ENCODE results near the gene TBC1D1.

Gene TBC1D1

DNA sequence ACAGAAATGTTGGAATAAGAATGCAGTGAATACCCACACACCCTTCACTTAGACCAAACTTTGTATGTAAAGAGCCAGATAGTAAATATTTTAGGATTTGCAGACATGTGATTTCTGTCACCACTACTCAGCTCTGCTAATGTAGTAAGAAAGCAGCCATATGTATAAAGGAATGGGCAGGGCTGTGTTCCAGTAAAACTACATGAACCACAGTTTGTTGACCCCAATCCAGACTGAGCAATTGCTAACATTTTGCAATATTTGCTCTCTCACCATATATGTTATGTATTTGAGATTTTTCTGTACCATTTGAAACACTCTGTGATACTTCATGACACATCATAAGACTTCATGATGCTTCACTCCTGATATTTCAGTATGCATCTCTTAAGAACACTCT is 32.0 kb upstream of the TBC1D1 start (continued):
- TF ChIP-seq ELK4 (IDR thresholded peaks at IDR 0.05; ENCODE audit: borderline replicate concordance, low read depth, low read length) (no peak), ZNF223 (tag by site-specific recombination; IDR thresholded peaks at IDR 0.05) (no peak)

DNA sequence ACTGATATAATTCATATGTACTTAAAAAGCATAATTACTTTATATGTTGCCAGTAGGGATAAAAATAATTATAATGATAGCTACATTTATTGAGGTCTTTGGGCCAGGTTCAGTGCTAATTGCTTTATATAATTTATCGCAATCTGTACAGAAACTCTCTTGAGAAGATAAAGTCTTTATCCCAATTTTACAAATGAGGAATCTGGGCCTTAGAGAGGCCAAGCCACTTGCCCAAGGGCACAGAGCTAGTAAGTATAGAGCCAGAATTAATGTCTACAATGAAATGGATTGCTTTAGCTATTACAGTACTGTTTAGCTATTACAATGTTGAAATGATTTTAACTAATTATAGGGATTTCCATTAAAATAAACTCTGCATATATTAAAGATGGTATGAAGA is 30.6 kb upstream of the TBC1D1 start:
- no peaks in the 10 kb centered on the region for H3K9me3 ChIP-seq (ENCODE audit: control insufficient read depth, insufficient read depth, low read depth, low read length)
- TF ChIP-seq ZNF776 (tag by site-specific recombination; IDR thresholded peaks at IDR 0.05; ENCODE audit: borderline replicate concordance), result no peak
- no peak for TF ChIP-seq ZNF362 (tag by site-specific recombination; IDR thresholded peaks at IDR 0.05)
- H3K4me3 ChIP-seq (ENCODE audit: low read depth, low read length), result no peak overlapping the region
- peaks cover 4 to 58% of the 10 kb centered on the region in 2 experiments; a peak in 2 of 3 replicates for H3K36me3 ChIP-seq (ENCODE audit: control insufficient read depth in 2 of 2, insufficient read depth in 1 of 2, low read length in 2 of 2)
- POLR2A ChIA-PET, result interaction anchor here (0.6 kb wide), 1 partner anchor 36 kb away, joined by 3 read pairs; no protein-coding TSS in a partner anchor
- CTCF ChIA-PET, result interaction anchor here (1.0 kb wide), 1 partner anchor 16 kb away, joined by 3 read pairs; no protein-coding TSS in a partner anchor
- no peaks in the 10 kb centered on the region for H3K4me1 ChIP-seq (ENCODE audit: control insufficient read depth, insufficient read depth, low read length)
- H3K27ac ChIP-seq (ENCODE audit: extremely low read depth, low read depth, low read length), result no peak overlapping the region

- Histone ChIP-seq H3K9me3 (ENCODE audit: control insufficient read depth, insufficient read depth, low read depth, low read length) (no peaks in the 10 kb centered on the region), H3K27ac (ENCODE audit: extremely low read depth, low read depth, low read length) (no peak overlapping the region), H3K4me1 (ENCODE audit: control insufficient read depth, insufficient read depth, low read length) (no peaks in the 10 kb centered on the region), H3K4me3 (ENCODE audit: low read depth, low read length) (no peak overlapping the region), H3K36me3 (ENCODE audit: control insufficient read depth in 2 of 2, insufficient read depth in 1 of 2, low read length in 2 of 2) (peaks cover 4 to 55% of the 10 kb centered on the region in 2 experiments; a peak in 1 of 3 replicates)
- CTCF ChIA-PET, result interaction anchor here (0.6 kb wide), 1 partner anchor 141 kb away, joined by 3 read pairs; no protein-coding TSS in a partner anchor
- POLR2A ChIA-PET, result no interaction called here
- TF ChIP-seq ZBTB10 (tag by site-specific recombination; IDR thresholded peaks at IDR 0.05), result no peak
- TF ChIP-seq ZNF391 (tag by site-specific recombination; IDR thresholded peaks at IDR 0.05; ENCODE audit: borderline replicate concordance, low read depth), result no peak
- TF ChIP-seq ZNF302 (tag by site-specific recombination; IDR thresholded peaks at IDR 0.05; ENCODE audit: low read depth), result no peak
- no peak for TF ChIP-seq ZNF121 (tag by site-specific recombination; IDR thresholded peaks at IDR 0.05)
- TF ChIP-seq ZBTB11 (tag by site-specific recombination; conservative IDR thresholded peaks at IDR 0.05; ENCODE audit: low read depth), result no peak
- TF ChIP-seq ZFP41 (tag by site-specific recombination; IDR thresholded peaks at IDR 0.05; ENCODE audit: borderline replicate concordance), result no peak
- TF ChIP-seq ZNF513 (tag by site-specific recombination; IDR thresholded peaks at IDR 0.05), result no peak
- TF ChIP-seq ZNF146 (tag by site-specific recombination; IDR thresholded peaks at IDR 0.05), result no peak
- no peak for TF ChIP-seq ZNF239 (tag by site-specific recombination; IDR thresholded peaks at IDR 0.05)
- TF ChIP-seq ZNF354C (tag by site-specific recombination; IDR thresholded peaks at IDR 0.05; ENCODE audit: borderline replicate concordance, low read depth), result no peak
- no peak for TF ChIP-seq GLIS2 (tag by site-specific recombination; IDR thresholded peaks at IDR 0.05)
- no peak for TF ChIP-seq PBX3 (CRISPR knock-in tag; IDR thresholded peaks at IDR 0.05)
- TF ChIP-seq BCL11B (tag by site-specific recombination; IDR thresholded peaks at IDR 0.05; ENCODE audit: low read depth), result no peak
- TF ChIP-seq ELK4 (IDR thresholded peaks at IDR 0.05; ENCODE audit: borderline replicate concordance, low read depth, low read length), result no peak
- TF ChIP-seq ZNF670 (tag by site-specific recombination; IDR thresholded peaks at IDR 0.05; ENCODE audit: low read depth), result no peak
- TF ChIP-seq ZNF76 (tag by site-specific recombination; IDR thresholded peaks at IDR 0.05; ENCODE audit: borderline replicate concordance, low read depth), result no peak
- TF ChIP-seq ZSCAN23 (tag by site-specific recombination; IDR thresholded peaks at IDR 0.05), result no peak
Measured at GRCh38 chr4:37862961-37863360, 27.9 kb upstream of the TBC1D1 start.
